GM12878 (cell line): ENCODE data around the gene SETD1B. TPM values are rescaled to one million over a fixed set of nuclear protein-coding genes. Genes with fewer than 3 reads are reported as not detected.

Experiments used
- ATAC-seq: fragments of 200-7000 bp; cut with Tn5 transposase; 3 replicates; pipeline ENCODE4 v1.9.1; 2020; ENCODE audit warnings: mild to moderate bottlenecking, moderate library complexity
- BruUV-seq: library from RNA; stranded (reverse); fragments of 400-500 nt; replicated peaks from 2 replicates; lab custom pipeline; 2021; lab: Mats Ljungman, UMichigan
- CTCF ChIA-PET: fragments of 300-600 bp; sonication (Branson Sonifier 250); formaldehyde crosslinking; extraction: SDS; loops from one replicate; lab custom pipeline; 2021; ENCODE audit warnings: inconsistent platforms; lab: Yijun Ruan, JAX
- POLR2A ChIA-PET: fragments of 350-600 bp; formaldehyde crosslinking; extraction: SDS; loops from one replicate; lab custom pipeline; 2021; ENCODE audit warnings: inconsistent platforms; lab: Charles Lee
- RAD21 ChIA-PET: fragments of 300-600 bp; sonication (Branson Sonifier 250); formaldehyde crosslinking; loops from one replicate; lab custom pipeline; 2023; ENCODE audit warnings: antibody characterized with exemption; ENCODE audit not compliant: unreplicated experiment; lab: Charles Lee
- SMC1A ChIA-PET: fragments of 300-600 bp; sonication (Branson Sonifier 250); formaldehyde crosslinking; loops from one replicate; lab custom pipeline; 2023; ENCODE audit not compliant: unreplicated experiment, uncharacterized antibody; lab: Charles Lee
- DNase-seq: peaks from one replicate; pipeline ENCODE4 v3.0.0-alpha.2; 2011; ENCODE audit warnings: low read depth, low spot score
- FAIRE-seq: peaks from 3 replicates; lab custom pipeline; 2011; peaks lifted over from hg19 to GRCh38; lab: Jason Lieb, UNC
- H2AFZ ChIP-seq: 2 replicates; pipeline ENCODE4 v1.6.0; 2011; ENCODE audit warnings: low read depth, low read length, control low read depth; ENCODE audit not compliant: control insufficient read depth
- H3K27ac ChIP-seq: 2 replicates; pipeline ENCODE4 v1.5.1; 2011; ENCODE audit warnings: control low read depth; ENCODE audit not compliant: control insufficient read depth, insufficient read depth
- H3K27me3 ChIP-seq, 2 experiments: replicated peaks in 1 of 2; 2 replicates each; pipeline versions ENCODE4 v1.6.0 to v1.6.1; 2011; ENCODE audit warnings: low read length in 1 of 2; ENCODE audit not compliant: control insufficient read depth in 2 of 2, insufficient read depth in 2 of 2
- H3K36me3 ChIP-seq, 2 experiments: 2 replicates each; pipeline ENCODE4 v1.5.1; 2011; ENCODE audit warnings: low read length in 1 of 2; ENCODE audit not compliant: control insufficient read depth in 2 of 2, insufficient read depth in 2 of 2
- H3K4me1 ChIP-seq: 2 replicates; pipeline ENCODE4 v1.6.1; 2011; ENCODE audit warnings: mild to moderate bottlenecking, low read length, moderate library complexity, mixed read lengths; ENCODE audit not compliant: control insufficient read depth, insufficient read depth
- H3K4me2 ChIP-seq: 2 replicates; pipeline ENCODE4 v1.6.0; 2011; ENCODE audit warnings: control low read depth; ENCODE audit not compliant: control insufficient read depth, insufficient read depth
- H3K4me3 ChIP-seq: fragments of 200-600 bp; sonication (generic); 2 replicates; pipeline ENCODE4 v1.5.1; 2016
- H3K79me2 ChIP-seq: 2 replicates; pipeline ENCODE4 v1.6.0; 2011; ENCODE audit warnings: low read length; ENCODE audit not compliant: control insufficient read depth, insufficient read depth
- H3K9ac ChIP-seq: 2 replicates; pipeline ENCODE4 v1.8.0; 2011; ENCODE audit warnings: low read length, control low read depth, mixed read lengths; ENCODE audit not compliant: control insufficient read depth, insufficient read depth
- H3K9me3 ChIP-seq: replicated peaks from 3 replicates; pipeline ENCODE4 v1.5.1; 2011; ENCODE audit warnings: mild to moderate bottlenecking, low read length; ENCODE audit not compliant: control insufficient read depth, insufficient read depth
- H4K20me1 ChIP-seq: 2 replicates; pipeline ENCODE4 v1.6.0; 2011; ENCODE audit not compliant: control insufficient read depth, insufficient read depth
- EGR1 ChIP-seq, 2 experiments: IDR thresholded peaks; 1 replicate in 1 of 2; 2 replicates in 1 of 2; pipeline ENCODE4 v1.6.1; 2011 to 2012; ENCODE audit warnings: low read depth in 2 of 2, low read length in 2 of 2, borderline replicate concordance in 1 of 2, mild to moderate bottlenecking in 1 of 2, moderate library complexity in 1 of 2
- NR2C1 ChIP-seq: fragments of 450-650 bp; IDR thresholded peaks from 2 replicates; pipeline ENCODE4 v1.6.1; 2017; ENCODE audit warnings: antibody characterized with exemption, mild to moderate bottlenecking, moderate library complexity
- SREBF1 ChIP-seq: IDR thresholded peaks from 2 replicates; pipeline ENCODE4 v1.6.1; 2012; ENCODE audit warnings: mild to moderate bottlenecking, low read length
- TAF1 ChIP-seq: IDR thresholded peaks from 2 replicates; pipeline ENCODE4 v1.6.1; 2011; ENCODE audit warnings: mild to moderate bottlenecking, low read depth, low read length, borderline replicate concordance
- ZBED1 ChIP-seq: IDR thresholded peaks from 2 replicates; pipeline ENCODE4 v1.6.1; 2016; ENCODE audit warnings: borderline replicate concordance
- ZNF622 ChIP-seq: fragments of 450-650 bp; IDR thresholded peaks from 2 replicates; pipeline ENCODE4 v1.6.1; 2017; ENCODE audit warnings: mild to moderate bottlenecking, inconsistent platforms
- WGBS: methylation state at CpG from one replicate; pipeline ENCODE4 v1.1.6; 2016; ENCODE audit warnings: low lambda C conversion rate; ENCODE audit not compliant: insufficient replicate concordance, insufficient coverage; ENCODE audit errors: missing lambda C conversion rate; 5-methylcytosine and 5-hydroxymethylcytosine counted together
- in situ Hi-C: fragments of 300-500 bp; cut with MboI; formaldehyde crosslinking; loops from 9 replicates; pipeline ENCODE4 v1.14.3; 2018; ENCODE audit warnings: mixed read lengths
- intact Hi-C: fragments of 100-400 bp; cut with micrococcal nuclease; formaldehyde crosslinking; loops from one replicate; pipeline ENCODE4 v1.14.2; 2022; ENCODE audit not compliant: unreplicated experiment
- polyA plus RNA-seq, 11 experiments: library from polyadenylated mRNA; depleted of rRNA in 4 of 11; unstranded in 6 of 11; stranded (reverse) in 5 of 11; fragments of >200 nt; fragmentation: Nextera tagmentation in 4 of 11; fragmentation: Illumina TruSeq in 1 of 11; extraction: Ambion mirVana in 4 of 11; extraction: Trizol in 1 of 11; gene quantifications; 1 replicate in 1 of 11; 2 replicates in 10 of 11; pipeline versions ENCODE4 v1.2.1 to v1.2.3, GENCODE V29; 2011 to 2016; ENCODE audit warnings: inconsistent platforms in 2 of 11, missing spikeins in 2 of 11, low read depth in 1 of 11
- total RNA-seq, 4 experiments: library from RNA; depleted of rRNA in 3 of 4; stranded (reverse); fragments of >200 nt in 3 of 4; fragmentation: Illumina TruSeq in 1 of 4; extraction: Trizol in 1 of 4; gene quantifications; 2 replicates each; pipeline versions ENCODE4 v1.2.1 to v1.2.3, GENCODE V29; 2013 to 2021
- TF ChIP-seq, protein P1 (sequence below): fragments of 450-650 bp; IDR thresholded peaks from 2 replicates; pipeline ENCODE4 v1.6.1; 2017; ENCODE audit warnings: mild to moderate bottlenecking, moderate library complexity
- TF ChIP-seq, protein P2 (sequence below): fragments of 450-650 bp; IDR thresholded peaks from 2 replicates; pipeline ENCODE4 v1.6.1; 2016; ENCODE audit warnings: mild to moderate bottlenecking

Gene SETD1B
- total and polyA plus RNA-seq, 10 of the 15 experiments (the other 5 are each of a cell fraction or from before 2014, with no cell fraction given), result 0.50 to 17.3 (median 1.6) TPM

GRCh38 chr12:121849211-121849610 is 45.4 kb downstream of the SETD1B start:
- no peak for DNase-seq
- Histone ChIP-seq H2AFZ (no peak overlapping the region), H3K4me1 (no peaks in the 10 kb centered on the region), H3K4me3 (no peak overlapping the region), H3K27ac (no peak overlapping the region), H4K20me1 (no peaks in the 10 kb centered on the region), H3K27me3 (no peaks in the 10 kb centered on the region), H3K9me3 (no peaks in the 10 kb centered on the region), H3K4me2 (no peak overlapping the region), H3K36me3 (no peaks in the 10 kb centered on the region), H3K9ac (no peak overlapping the region), H3K79me2 (no peaks in the 10 kb centered on the region)
- RAD21 ChIA-PET, result no interaction called here
- intact Hi-C loops, result no loop called here
- CTCF ChIA-PET, result interaction anchor here (1.4 kb wide), 1 partner anchor 11 kb away, joined by 4 read pairs; no protein-coding TSS in a partner anchor
- ATAC-seq, result no peak
- 60% methylated on average over 6 of the region's 6 CpGs for WGBS
- POLR2A ChIA-PET, result no interaction called here
- no TSS peak for BruUV-seq
- no peak for FAIRE-seq
- no peak for TF ChIP-seq NR2C1
- TF ChIP-seq ZBED1, result no peak
- TF ChIP-seq TAF1, result no peak
- no peak for TF ChIP-seq SREBF1
- TF ChIP-seq, protein P1, sequence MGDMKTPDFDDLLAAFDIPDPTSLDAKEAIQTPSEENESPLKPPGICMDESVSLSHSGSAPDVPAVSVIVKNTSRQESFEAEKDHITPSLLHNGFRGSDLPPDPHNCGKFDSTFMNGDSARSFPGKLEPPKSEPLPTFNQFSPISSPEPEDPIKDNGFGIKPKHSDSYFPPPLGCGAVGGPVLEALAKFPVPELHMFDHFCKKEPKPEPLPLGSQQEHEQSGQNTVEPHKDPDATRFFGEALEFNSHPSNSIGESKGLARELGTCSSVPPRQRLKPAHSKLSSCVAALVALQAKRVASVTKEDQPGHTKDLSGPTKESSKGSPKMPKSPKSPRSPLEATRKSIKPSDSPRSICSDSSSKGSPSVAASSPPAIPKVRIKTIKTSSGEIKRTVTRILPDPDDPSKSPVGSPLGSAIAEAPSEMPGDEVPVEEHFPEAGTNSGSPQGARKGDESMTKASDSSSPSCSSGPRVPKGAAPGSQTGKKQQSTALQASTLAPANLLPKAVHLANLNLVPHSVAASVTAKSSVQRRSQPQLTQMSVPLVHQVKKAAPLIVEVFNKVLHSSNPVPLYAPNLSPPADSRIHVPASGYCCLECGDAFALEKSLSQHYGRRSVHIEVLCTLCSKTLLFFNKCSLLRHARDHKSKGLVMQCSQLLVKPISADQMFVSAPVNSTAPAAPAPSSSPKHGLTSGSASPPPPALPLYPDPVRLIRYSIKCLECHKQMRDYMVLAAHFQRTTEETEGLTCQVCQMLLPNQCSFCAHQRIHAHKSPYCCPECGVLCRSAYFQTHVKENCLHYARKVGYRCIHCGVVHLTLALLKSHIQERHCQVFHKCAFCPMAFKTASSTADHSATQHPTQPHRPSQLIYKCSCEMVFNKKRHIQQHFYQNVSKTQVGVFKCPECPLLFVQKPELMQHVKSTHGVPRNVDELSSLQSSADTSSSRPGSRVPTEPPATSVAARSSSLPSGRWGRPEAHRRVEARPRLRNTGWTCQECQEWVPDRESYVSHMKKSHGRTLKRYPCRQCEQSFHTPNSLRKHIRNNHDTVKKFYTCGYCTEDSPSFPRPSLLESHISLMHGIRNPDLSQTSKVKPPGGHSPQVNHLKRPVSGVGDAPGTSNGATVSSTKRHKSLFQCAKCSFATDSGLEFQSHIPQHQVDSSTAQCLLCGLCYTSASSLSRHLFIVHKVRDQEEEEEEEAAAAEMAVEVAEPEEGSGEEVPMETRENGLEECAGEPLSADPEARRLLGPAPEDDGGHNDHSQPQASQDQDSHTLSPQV, result no peak
- TF ChIP-seq, protein P2, sequence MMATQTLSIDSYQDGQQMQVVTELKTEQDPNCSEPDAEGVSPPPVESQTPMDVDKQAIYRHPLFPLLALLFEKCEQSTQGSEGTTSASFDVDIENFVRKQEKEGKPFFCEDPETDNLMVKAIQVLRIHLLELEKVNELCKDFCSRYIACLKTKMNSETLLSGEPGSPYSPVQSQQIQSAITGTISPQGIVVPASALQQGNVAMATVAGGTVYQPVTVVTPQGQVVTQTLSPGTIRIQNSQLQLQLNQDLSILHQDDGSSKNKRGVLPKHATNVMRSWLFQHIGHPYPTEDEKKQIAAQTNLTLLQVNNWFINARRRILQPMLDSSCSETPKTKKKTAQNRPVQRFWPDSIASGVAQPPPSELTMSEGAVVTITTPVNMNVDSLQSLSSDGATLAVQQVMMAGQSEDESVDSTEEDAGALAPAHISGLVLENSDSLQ, result no peak
- no peak for TF ChIP-seq ZNF622
- TF ChIP-seq EGR1 (IDR thresholded peaks at IDR 0.05; ENCODE audit: borderline replicate concordance in 1 of 2, low read depth in 2 of 2, low read length in 2 of 2), result no peak
- SMC1A ChIA-PET, result interaction anchor here (0.7 kb wide), 1 partner anchor 43 kb away, joined by 3 read pairs; no protein-coding TSS in a partner anchor
- in situ Hi-C loops, result no loop called here
